BLaER1 (cell line): ENCODE measurements around the gene ITPKB.

ENCODE experiments used
- H3K27ac ChIP-seq: shearing (Covaris generic); formaldehyde crosslinking; 2 replicates; pipeline ENCODE4 v1.8.1; 2022
- H3K27me3 ChIP-seq: shearing (Covaris generic); formaldehyde crosslinking; 2 replicates; pipeline ENCODE4 v1.8.1; 2022
- H3K36me3 ChIP-seq: shearing (Covaris generic); formaldehyde crosslinking; 2 replicates; pipeline ENCODE4 v1.8.1; 2022
- H3K4me1 ChIP-seq: shearing (Covaris generic); formaldehyde crosslinking; 2 replicates; pipeline ENCODE4 v1.8.1; 2022
- H3K4me2 ChIP-seq: shearing (Covaris generic); formaldehyde crosslinking; 2 replicates; pipeline ENCODE4 v1.8.1; 2022
- H3K4me3 ChIP-seq: shearing (Covaris generic); formaldehyde crosslinking; 2 replicates; pipeline ENCODE4 v1.8.1; 2022
- H3K9ac ChIP-seq: shearing (Covaris generic); formaldehyde crosslinking; 2 replicates; pipeline ENCODE4 v1.8.1; 2022
- H3K9me3 ChIP-seq: shearing (Covaris generic); formaldehyde crosslinking; 2 replicates; pipeline ENCODE4 v1.8.1; 2022
- H4K20me1 ChIP-seq: shearing (Covaris generic); formaldehyde crosslinking; 2 replicates; pipeline ENCODE4 v1.8.1; 2022
- Cebpa-rat ChIP-seq: shearing (Covaris generic); IDR thresholded peaks from 2 replicates; pipeline ENCODE4 v1.8.1; 2022

The ITPKB gene

DNA sequence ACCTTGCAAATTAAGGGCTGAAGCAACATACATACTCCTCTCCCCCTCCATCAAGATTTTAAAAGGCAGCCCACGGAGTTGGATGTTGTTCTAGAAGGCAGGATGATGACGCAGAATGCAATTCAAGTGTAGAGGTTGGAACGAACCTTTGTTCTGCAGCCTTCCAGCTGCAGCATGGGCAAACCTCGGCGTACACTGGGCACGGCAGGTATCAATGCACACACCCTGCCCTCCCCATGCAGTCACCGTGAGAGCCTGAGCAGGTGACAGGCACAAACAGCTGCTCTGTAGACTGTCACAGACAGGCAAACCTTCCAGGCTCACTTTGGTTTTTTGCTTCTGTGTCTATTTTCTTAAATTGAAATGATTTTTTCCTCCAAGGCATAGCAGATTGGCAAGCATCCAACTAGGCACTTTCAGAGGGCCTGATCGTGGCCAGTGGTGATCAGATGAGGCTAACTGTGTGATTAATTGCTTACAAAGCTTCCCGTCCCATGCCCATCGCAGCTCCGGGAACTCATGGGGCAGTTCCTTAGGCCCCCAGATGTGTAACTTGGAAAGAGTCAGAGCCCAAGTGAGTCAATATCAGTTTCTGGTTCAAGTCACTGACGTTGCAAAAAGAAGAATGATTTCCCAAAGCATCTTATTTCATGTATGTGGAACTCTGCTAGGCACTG, 82.3 kb downstream of the ITPKB start:
- Histone ChIP-seq H3K27me3 (no peaks in the 10 kb centered on the region), H3K9ac (no peak overlapping the region), H4K20me1 (peaks cover 29% of the 10 kb centered on the region), H3K4me3 (no peak overlapping the region), H3K4me2 (no peak overlapping the region), H3K36me3 (no peaks in the 10 kb centered on the region), H3K9me3 (no peaks in the 10 kb centered on the region), H3K4me1 (no peaks in the 10 kb centered on the region), H3K27ac (peak overlapping the region; percentile 16; the same call in 1 of the 2 replicates)
- TF ChIP-seq Cebpa-rat, result no peak

DNA sequence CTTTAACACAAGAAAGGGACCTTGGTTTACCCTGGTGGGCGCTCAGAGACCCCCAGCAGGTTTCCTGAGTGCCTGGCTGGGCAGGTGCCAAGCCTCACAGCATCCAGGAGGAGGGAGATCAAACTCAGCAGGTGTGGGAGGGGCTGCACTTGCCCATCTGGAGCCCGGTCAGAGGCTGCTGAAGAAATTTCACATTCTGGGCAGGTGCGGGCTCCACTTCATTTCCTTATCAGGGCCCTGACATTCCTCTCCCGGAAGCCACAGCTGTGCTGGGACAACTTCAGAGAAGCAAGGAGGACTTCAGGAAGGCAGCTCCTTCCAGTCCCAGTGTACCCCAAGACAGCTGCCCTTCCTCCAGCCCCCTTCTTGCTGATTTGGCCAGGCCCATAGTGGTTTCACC, 82.9 kb downstream of the ITPKB start:
- H3K9me3 ChIP-seq, result no peaks in the 10 kb centered on the region
- 0 out of 2 replicates have a peak overlapping the region, but pooled peaks have one; percentile 69 for H3K27ac ChIP-seq
- H3K36me3 ChIP-seq, result no peaks in the 10 kb centered on the region
- no peak for TF ChIP-seq Cebpa-rat
- H3K27me3 ChIP-seq, result no peaks in the 10 kb centered on the region
- H3K4me2 ChIP-seq, result no peak overlapping the region
- H4K20me1 ChIP-seq, result peaks cover 26% of the 10 kb centered on the region
- H3K9ac ChIP-seq, result no peak overlapping the region
- H3K4me3 ChIP-seq, result no peak overlapping the region
- no peaks in the 10 kb centered on the region for H3K4me1 ChIP-seq

DNA sequence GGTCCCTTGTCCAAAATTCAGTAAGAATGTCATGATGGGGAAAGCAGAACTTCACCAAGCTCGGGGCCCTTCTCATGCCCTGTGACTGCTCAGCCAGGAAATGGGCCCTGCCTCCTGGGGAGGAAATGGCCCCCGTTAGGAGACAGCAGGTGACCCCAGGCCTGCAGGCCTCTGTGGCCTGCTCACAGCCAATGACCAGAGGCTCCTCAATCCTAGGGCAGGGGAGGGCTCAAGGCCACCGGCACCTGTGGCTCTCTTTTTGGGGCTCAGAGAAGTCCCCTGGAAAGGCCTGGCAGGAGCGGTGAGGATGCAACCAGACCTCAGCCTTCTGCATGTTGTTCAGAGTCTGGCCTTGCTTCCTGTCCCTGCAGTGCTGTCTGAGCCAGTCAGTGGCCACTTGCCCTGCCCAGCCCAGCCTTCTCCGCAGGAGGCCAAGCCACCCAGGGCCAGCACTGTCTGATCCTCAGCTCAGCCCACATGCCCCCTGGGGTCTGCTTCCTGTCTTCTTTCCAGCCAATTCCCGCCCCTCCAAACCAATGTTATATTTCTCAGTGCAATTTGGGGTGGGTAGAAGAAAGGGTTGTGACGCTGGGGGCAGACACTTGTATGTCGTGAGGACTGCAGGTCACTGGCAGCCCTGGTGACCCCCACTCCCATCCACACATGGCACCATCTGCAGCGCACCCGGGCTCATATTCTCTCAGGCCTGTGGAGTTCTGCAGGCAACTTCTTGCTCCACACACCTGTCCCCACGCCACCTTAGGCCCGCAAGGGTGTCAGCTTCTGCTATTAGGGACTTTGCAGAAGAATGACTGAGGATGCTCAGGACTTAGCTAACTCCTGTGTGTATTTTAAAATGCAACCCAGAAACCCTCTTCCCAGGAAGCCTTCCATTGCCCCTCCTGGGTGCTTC, 83.6 kb downstream of the ITPKB start:
- peak overlapping the region; percentile 21; the same call in 1 of the 2 replicates for H3K4me3 ChIP-seq
- no peaks in the 10 kb centered on the region for H3K4me1 ChIP-seq

DNA sequence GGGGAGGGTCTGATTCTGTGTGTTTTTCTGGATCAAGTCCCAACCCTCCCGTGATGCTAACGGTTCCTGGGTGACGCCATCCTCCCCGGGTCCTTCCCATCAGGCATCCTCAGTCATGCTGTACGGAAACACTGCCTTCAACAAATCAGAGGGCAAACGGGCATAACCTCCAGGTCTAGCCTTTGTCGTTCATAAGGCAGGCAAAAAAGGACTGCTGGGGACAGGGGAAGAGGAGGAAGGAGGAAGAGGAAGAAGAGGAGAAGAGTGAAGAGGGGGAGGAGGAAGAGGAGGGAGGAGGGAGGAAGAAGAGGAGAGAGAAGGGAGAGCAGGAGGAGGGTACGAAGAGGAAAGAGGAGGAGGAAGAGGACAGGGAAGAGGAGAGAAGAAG, 84.4 kb downstream of the ITPKB start:
- Histone ChIP-seq H3K27me3 (no peaks in the 10 kb centered on the region), H3K4me2 (no peak overlapping the region), H4K20me1 (peaks cover 20% of the 10 kb centered on the region), H3K9me3 (no peaks in the 10 kb centered on the region), H3K4me1 (no peaks in the 10 kb centered on the region), H3K4me3 (peak overlapping the region; percentile 21; the same call in 1 of the 2 replicates), H3K36me3 (no peaks in the 10 kb centered on the region), H3K27ac (peak overlapping the region; percentile 69), H3K9ac (peak overlapping the region; percentile 54)
- TF ChIP-seq Cebpa-rat, result no peak

More for the DNA sequence above, 83.6 kb downstream of the ITPKB start:
- H3K4me2 ChIP-seq, result no peak overlapping the region
- H3K36me3 ChIP-seq, result no peaks in the 10 kb centered on the region
- no peaks in the 10 kb centered on the region for H3K27me3 ChIP-seq
- peaks cover 26% of the 10 kb centered on the region for H4K20me1 ChIP-seq
- no peak for TF ChIP-seq Cebpa-rat
- no peaks in the 10 kb centered on the region for H3K9me3 ChIP-seq
- H3K27ac ChIP-seq, result peak overlapping the region; percentile 69
- peak overlapping the region; percentile 54 for H3K9ac ChIP-seq

DNA sequence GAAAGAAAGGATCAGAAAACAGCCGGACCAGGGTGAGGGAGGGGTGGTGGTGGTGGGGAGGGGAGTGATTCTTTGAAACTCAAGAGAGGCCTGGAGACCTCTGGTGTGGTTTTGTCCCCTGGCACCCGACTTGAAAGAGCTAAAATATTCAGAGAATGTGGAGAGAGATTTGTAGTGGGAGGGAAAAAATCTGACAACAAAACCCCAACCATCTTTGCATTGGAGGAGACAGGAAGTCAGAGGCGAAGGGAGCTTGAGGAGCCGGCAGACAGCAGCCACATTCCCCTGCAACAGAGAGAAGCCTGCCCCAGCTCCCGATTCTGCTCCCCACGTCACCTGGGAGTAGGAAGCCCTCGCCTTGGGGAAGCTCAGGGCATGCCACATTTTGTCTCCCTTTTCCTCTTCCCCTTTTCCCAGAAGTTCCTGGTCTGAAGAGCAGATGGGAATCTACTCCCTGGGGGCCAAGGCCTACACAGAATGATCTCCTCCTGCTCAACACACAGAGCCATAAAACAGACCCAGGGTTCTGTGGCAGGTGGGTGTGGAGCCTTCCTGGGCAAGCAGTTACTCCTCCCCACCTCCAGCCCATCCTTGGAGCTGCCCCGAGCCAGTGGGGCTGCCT, 84.9 kb downstream of the ITPKB start:
- peak overlapping the region; percentile 69 for H3K27ac ChIP-seq
- peaks cover 19% of the 10 kb centered on the region for H4K20me1 ChIP-seq
- H3K36me3 ChIP-seq, result peaks cover 3% of the 10 kb centered on the region; the same call in 1 of the 2 replicates
- H3K4me3 ChIP-seq, result 0 out of 2 replicates have a peak overlapping the region, but pooled peaks have one; percentile 21
- H3K9ac ChIP-seq, result peak overlapping the region; percentile 54; the same call in 1 of the 2 replicates
- TF ChIP-seq Cebpa-rat, result no peak
- H3K4me1 ChIP-seq, result no peaks in the 10 kb centered on the region
- H3K27me3 ChIP-seq, result no peaks in the 10 kb centered on the region
- H3K9me3 ChIP-seq, result no peaks in the 10 kb centered on the region
- no peak overlapping the region for H3K4me2 ChIP-seq

DNA sequence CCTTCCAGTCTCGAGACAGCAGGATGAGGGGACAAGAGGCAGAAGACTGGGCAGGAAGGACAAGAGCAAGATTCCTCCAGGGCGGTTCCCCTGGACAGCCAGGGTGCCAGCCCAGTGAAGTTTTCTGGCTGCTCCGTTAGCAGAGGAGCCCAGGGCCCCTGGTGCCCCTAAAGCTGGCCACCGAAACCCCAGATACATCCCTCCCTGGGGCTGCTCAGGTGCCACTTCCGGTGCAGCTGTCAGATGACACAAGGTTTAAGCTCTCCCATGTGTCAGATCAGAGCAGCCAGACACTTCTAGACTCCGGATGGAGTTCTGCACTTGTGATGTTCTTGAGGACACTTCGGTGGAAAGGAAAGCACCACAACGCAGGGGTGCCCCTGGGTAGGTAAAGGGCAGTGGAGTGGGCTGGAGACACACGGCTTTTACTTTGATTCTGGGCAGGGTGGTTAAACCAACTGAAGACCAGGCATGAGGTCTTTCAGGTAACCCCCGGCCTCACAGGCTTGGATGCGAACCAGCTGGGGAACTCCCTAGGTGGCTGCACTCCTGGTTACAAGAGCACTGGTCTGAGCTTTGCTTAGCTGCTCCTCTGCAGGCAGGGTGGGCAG, 85.7 kb downstream of the ITPKB start:
- Histone ChIP-seq H3K4me1 (no peaks in the 10 kb centered on the region), H3K27ac (0 out of 2 replicates have a peak overlapping the region, but pooled peaks have one; percentile 29), H3K9ac (0 out of 2 replicates have a peak overlapping the region, but pooled peaks have one; percentile 25), H4K20me1 (peaks cover 18% of the 10 kb centered on the region), H3K36me3 (peaks cover 10% of the 10 kb centered on the region), H3K9me3 (no peaks in the 10 kb centered on the region), H3K27me3 (no peaks in the 10 kb centered on the region), H3K4me3 (no peak overlapping the region), H3K4me2 (no peak overlapping the region)
- TF ChIP-seq Cebpa-rat, result no peak

DNA sequence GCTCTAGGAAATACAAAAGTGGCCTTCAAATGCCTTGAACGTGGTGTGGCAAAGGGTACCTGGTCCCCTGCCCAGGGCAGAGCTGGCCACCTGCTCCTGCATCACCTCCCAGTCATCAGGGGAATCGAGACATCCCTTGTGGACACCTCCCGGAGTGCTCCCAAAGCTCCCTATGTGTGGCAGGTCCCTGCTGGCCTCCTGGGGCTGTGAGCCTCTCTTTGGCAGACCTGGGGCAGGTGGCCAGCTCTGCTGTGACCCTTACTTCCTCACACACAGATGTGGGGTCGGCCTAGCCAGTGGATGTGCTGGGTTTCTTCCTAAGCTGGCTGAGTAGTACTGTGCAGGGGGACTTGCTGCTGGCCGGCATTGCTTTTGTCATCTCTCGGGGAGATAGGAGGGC, 86.5 kb downstream of the ITPKB start:
- H4K20me1 ChIP-seq, result peaks cover 10% of the 10 kb centered on the region
- TF ChIP-seq Cebpa-rat, result no peak
- H3K4me2 ChIP-seq, result no peak overlapping the region
- no peak overlapping the region for H3K27ac ChIP-seq
- no peaks in the 10 kb centered on the region for H3K4me1 ChIP-seq
- H3K4me3 ChIP-seq, result no peak overlapping the region
- H3K9ac ChIP-seq, result no peak overlapping the region
- no peaks in the 10 kb centered on the region for H3K27me3 ChIP-seq
- no peaks in the 10 kb centered on the region for H3K9me3 ChIP-seq
- peaks cover 18% of the 10 kb centered on the region for H3K36me3 ChIP-seq

DNA sequence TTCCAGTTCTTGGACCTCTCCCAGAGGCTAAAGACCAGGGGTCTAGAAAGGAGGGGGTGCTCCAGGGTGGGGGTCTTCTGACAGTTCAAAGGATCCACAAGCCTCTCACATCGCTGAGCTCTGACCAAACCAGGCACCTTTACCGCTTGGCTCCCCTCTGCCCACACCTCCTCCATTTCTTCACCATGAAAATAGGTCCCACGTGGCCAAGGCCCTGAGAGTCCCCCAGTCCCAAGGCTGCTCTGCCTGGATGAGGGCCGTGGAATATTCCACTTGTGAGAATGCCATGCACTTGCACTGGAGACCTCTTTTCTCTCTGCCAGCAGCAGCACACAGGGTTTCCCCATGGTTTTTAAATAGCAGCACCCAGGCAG, 87.4 kb downstream of the ITPKB start:
- H3K4me1 ChIP-seq, result peaks cover 7% of the 10 kb centered on the region; the same call in 1 of the 2 replicates
- TF ChIP-seq Cebpa-rat, result no peak
- H3K9me3 ChIP-seq, result no peaks in the 10 kb centered on the region
- H3K4me2 ChIP-seq, result no peak overlapping the region
- no peak overlapping the region for H3K27ac ChIP-seq
- peaks cover 13% of the 10 kb centered on the region for H4K20me1 ChIP-seq
- no peak overlapping the region for H3K4me3 ChIP-seq
- H3K9ac ChIP-seq, result no peak overlapping the region
- peaks cover 27% of the 10 kb centered on the region for H3K36me3 ChIP-seq
- H3K27me3 ChIP-seq, result no peaks in the 10 kb centered on the region

DNA sequence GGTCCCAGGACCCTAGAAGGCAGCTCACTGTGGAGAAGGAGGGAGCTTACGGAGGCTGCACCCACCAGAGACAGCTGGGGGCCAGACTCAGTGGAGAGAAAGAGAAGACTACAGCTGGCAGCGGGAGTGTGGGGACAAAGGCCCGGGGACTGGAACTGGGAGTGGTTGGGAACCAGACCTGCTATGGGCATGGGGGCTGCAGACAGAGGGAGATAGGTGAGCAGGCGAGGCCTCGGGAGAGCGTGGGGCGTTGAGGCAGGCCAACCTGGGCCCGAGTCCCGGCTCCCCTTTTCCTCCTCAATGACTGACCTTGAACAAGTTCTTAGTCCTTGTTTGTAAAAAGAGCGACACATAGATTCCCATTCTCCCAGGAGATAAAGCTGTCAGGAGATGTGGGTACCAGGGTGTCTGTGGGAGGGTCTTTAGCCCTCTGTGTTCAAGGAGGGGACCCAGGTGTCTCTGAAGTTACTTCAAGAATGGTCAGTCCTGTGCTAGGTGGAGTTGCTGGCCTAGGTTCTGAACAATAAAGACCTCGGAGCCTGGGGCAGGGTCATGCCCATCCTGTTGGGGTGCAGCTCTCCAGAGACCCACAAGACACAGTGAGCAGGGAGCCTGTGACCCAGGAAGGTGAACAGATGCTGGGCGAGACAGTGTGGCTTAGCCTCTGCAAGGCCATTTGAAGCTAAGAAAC, 87.9 kb downstream of the ITPKB start:
- Histone ChIP-seq H4K20me1 (peaks cover 18% of the 10 kb centered on the region), H3K4me2 (no peak overlapping the region; the same call in 1 of the 2 replicates), H3K27me3 (no peaks in the 10 kb centered on the region), H3K9me3 (no peaks in the 10 kb centered on the region), H3K4me3 (no peak overlapping the region), H3K9ac (no peak overlapping the region), H3K4me1 (peaks cover 12% of the 10 kb centered on the region), H3K36me3 (peaks cover 32% of the 10 kb centered on the region), H3K27ac (0 out of 2 replicates have a peak overlapping the region, but pooled peaks have one; percentile 6)
- TF ChIP-seq Cebpa-rat, result no peak
